ENCODE data around the gene INAFM1.
"Not testable (repeated sequence)": the region's sequence is repeated elsewhere in the genome, so short reads cannot be mapped to it uniquely, and the experiment has no call there.

INAFM1 gene

DNA sequence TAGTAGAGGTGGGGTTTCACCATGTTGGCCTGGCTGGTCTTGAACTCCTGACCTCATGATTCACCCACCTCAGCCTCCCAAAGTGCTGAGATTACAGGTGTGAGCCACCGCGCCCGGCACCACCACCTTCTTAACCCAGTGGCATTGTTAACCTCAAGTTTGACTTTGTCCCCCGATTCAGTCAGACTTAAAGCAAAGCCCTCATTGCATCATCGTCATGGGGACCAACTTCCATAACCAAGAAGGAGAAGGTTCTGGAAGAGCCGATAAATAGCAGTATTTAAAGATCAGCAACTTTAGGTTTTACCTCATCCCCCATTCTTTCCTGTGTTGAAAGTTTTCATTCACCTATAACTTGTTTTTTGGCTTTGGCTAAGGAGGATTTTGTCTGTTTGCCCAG is 6.7 kb upstream of the INAFM1 start:
- DNase-seq (ENCODE audit: low read depth): no peak

DNA sequence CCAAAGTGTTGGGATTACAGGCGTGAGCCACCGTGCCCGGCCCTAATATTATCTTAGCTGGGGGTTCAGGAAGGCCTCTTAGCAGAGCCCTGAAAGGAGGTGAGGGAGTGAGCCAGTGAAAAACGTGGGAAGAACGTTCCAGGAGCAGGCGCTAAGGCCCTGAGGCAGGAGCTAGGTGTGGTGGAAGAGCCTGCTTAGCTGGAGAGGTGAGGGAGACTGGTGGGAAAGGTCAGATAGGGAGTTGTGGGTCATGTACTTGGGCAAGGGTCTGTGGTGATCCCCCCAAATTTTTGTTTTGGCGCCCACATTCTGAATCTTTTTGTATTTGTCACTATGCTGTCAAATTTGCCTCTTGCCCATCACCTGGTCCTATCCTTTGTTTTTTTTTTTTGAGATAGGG is 5.1 kb upstream of the INAFM1 start:
- no peak for DNase-seq (ENCODE audit: low read depth)

GRCh38 chr19:47270408-47270807 is 4.3 kb upstream of the INAFM1 start:
- DNase-seq (ENCODE audit: low read depth): no peak

DNA sequence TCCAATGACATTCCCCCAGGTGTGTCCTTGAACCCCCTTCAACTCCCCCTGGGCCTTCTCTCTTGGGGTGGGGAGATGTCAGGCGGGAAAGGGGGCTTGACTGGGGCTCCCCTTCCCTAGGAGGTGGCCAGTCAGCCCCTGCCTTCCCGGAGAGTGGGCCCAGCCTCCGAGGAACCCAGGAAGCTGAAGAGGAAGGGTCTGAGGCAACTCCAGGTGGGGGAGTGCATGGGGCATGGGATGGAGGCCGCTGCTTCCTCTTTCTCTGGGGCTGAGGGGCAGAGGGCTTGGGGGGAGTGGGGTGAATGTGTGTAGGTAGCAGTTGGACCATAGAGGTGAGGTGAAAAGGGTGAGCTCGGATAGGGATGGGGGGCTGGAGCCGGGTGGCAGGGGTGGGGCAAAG is 2.7 kb upstream of the INAFM1 start:
- DNase-seq (ENCODE audit: low read depth): no peak

- peak; percentile 30 for DNase-seq (ENCODE audit: low read depth)
Measured at GRCh38 chr19:47272448-47273312, 2.0 kb upstream of the INAFM1 start.

DNA sequence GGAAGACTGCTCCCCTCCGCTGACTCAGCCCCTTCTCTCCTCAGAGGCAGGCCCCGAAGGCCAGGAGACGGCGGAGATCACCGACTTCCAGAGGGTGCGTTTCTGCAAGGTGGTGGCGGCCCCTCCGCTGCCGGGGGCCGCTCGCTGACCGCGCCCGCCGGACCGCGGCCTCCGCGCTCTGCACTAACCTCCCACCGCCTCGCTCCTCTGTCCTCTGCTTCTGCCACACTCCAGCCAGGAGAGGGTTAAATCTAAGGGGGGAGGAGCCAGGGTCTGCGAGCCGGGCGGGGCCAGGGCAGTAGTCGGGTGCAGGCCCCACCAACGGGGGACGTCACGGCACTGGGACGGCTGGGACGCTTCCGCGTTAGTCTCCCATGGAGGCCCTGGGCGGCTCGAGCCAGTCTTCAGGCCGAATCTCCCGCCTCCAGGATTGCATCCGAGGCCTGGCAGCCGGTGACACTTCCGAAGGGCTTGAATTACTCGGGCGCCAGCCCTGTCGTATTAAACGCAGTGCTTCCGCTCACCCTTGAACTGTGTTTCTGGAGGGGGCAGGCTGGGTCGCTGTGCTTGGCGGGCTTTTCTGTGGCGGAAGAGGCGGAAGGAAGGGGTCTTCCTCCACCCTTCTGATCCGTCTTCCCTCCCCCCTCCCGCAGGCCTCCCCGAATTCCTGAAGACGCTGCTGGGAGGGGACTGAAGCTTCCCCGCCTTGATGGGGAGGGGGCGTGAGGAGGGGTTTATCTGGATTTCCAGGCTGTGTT is 1.2 kb upstream of the INAFM1 start:
- peak; percentile 81 for DNase-seq (ENCODE audit: low read depth)

DNA sequence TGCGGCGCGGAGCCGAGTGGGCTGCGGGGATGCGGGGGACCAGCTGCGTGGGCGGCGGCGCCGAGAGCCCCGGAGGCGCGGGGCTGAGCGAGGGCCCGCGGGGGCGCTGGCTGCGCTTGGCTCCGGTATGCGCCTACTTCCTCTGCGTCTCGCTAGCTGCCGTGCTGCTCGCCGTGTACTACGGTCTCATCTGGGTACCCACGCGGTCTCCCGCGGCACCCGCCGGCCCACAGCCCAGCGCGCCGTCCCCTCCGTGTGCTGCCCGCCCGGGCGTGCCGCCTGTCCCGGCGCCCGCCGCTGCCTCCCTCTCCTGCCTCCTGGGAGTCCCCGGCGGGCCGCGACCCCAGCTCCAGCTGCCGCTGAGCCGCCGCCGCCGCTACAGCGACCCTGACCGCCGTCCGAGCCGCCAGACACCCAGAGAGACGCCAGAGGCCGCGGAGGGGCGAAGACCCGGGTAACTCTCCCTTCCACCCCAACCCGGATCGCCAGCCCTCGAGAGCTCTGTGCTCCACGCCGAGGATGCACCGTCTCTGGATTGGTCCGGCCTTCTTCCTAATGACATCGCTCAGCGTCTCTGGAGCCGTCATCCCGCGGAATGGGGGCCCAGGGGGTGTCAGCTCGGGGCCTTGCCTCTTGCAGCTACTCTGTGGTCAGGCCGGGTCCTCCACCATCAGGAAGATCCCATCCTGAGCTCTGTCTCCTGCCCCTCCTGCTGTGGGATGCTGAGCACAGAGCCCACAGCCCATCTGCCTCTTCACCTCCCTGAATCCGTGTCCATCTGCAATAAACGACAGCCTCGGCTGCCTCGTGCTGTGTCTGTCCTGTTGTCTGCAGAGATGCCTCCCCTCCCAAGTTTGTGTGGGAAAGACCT is 441 bp downstream of the INAFM1 start:
- DNase-seq (ENCODE audit: low read depth): no peak

GRCh38 chr19:47275791-47276461 is 1.2 kb downstream of the INAFM1 start:
- no peak for DNase-seq (ENCODE audit: low read depth)

DNA sequence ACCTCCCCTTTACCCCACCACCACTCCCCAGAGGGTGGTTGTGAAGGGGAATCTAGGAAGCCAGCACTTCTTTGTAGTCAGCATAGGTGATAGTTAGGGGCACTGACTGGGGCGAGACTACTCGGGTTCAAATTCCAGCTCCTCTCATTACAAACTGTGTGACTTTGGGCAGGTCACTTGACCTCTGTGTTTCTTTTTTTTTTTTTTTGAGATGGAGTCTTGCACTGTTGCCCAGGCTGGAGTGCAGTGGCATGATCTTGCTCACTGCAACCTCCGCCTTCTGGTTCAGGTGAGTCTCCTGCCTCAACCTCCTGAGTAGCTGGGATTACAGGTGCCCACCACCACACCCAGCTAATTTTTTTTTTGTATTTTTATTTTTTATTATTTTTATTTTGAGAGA is 1.8 kb downstream of the INAFM1 start:
- DNase-seq (ENCODE audit: low read depth): not testable (repeated sequence)

DNA sequence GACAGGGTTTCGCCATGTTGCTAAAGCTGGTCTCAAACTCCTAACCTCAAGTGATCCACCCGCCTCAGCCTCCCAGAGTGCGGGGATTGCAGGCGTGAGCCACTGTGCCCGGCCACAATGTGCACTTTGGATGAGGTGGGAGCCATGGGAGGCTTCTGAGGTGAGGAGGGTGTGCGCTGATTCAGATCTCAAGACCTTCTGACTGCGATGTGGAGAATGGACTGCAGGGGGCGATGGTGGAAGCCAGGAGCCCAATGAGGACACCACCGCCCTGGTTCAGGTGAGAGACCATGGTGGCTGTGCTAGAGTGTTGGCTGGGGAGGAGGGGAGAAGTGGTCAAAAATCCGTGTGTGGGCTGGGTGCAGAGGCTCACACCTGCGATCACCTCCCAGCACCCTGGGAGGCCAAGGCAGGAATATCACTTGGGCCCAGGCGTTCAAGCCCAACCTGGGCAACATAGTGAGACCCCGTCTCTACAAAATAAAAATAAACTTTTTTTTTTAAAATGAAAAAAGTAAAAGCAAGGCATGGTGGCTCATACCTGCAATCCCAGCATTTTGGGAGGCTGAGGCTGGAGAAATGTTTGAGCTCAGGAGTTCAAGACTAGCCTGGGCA is 5.6 kb downstream of the INAFM1 start:
- no peak for DNase-seq (ENCODE audit: low read depth)

DNA sequence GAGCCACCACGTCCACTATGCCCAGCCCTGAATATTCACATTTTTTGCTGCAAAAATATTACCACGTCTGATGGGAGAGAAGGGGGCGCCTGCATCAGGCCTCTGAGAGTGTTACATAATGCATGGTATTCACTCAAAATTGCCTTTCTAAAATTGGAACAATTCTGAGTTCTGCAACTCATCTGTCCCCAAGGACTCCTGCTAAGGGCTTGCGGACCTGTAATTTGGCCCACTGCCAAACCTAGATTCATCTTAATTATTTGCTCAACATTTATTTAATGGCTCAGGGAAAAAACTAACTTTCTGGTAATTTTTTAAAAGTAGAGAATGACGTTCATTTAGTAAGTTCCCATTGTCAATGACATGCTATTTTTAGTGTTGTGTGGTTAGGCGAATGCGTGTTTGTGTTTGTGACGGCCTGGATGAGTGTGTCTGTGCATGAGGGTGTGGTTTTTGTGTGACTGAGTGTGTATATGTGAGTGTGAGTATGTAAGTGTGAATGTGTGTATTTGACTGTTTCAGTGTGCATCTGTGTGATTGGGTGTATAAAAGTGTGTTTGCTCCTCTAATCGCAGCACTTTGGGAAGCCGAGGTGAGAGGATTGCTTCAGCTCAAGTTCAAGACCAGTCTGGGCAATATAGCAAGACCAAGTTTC is 8.8 kb downstream of the INAFM1 start:
- DNase-seq (ENCODE audit: low read depth): no peak

- peak; percentile 49 for DNase-seq (ENCODE audit: low read depth)
Measured at GRCh38 chr19:47284324-47284899, 9.7 kb downstream of the INAFM1 start.

GRCh38 chr19:47296036-47296435 is 21.4 kb downstream of the INAFM1 start:
- peak; percentile 71 for DNase-seq (ENCODE audit: low read depth)

DNA sequence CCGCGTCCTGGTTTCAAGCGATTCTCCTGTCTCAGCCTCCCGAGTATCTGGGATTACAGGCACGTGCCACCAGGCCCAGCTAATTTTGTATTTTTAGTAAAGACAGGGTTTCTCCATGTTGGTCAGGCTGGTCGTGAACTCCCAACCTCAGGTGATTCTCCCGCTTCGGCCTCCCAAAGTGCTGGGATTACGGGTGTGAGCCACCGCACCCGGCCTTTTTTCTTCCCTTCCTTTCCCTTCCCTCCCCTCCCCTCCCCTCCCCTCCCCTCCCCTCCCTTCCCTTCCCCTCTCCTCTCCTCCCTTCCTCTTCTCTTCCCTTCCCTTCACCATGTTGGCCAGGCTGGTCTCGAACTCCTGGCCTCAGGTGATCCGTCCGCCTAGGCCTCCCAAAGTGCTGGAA is 26.2 kb downstream of the INAFM1 start:
- DNase-seq (ENCODE audit: low read depth): not testable (repeated sequence)

DNA sequence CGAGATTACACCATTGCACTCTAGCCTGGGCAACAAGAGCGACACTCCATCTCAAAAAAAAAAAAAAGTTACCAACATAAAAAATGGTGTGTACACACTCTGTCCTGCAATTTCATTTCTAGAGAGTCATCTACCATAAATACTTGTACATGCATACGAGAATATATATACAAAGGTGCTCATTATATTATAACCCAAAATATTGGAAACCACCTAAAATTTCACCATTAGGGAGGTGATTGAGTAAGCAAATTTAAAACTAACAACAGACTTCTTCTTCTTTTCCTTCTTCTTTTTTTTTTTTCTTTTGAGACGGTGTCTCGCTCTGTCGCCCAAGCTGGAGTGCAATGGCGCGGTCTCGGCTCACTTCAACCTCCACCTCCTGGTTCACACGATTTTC is 27.6 kb downstream of the INAFM1 start:
- no peak for DNase-seq (ENCODE audit: low read depth)

DNA sequence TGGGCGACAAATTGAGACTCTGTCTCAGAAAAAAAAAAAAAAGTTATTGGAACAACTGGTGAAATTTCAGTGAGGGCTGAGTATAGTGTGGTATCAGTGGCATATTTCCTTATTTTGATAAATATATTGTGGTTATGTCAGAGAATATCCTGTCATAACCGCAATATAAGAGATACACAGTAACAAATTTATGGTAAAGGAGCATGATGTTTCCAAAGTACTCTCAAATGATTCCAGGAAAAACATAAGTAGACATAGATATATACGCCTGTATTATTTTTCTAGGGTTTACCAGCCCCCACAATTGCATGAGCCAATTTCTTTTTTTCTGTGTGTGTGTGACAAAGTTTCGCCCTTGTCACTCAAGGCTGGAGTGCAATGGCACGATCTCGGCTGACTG is 29.3 kb downstream of the INAFM1 start:
- no peak for DNase-seq (ENCODE audit: low read depth)

GRCh38 chr19:47305309-47305751 is 30.6 kb downstream of the INAFM1 start:
- DNase-seq (ENCODE audit: low read depth): peak; percentile 13

DNA sequence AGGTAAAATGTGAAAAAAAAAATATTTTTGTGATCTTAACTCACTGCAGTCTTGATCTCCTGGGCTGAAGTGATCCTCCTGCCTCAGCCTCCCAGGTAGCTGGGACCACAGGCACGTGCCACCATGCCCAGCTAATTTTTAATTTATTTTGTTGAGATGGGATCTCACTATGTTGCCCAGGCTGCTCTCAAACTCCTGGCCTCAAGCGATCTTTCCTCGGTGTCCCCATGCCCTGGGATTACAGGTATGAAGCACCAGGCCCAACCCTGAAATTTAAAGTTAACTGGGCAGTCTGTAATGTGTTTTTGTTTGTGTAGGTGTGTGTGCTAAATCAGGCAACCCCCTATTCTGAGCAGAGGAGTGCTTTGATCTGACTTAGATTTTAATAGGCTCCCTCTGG is 31.6 kb downstream of the INAFM1 start:
- no peak for DNase-seq (ENCODE audit: low read depth)

GRCh38 chr19:47309038-47309437 is 34.4 kb downstream of the INAFM1 start:
- DNase-seq (ENCODE audit: low read depth): no peak

- no peak for DNase-seq (ENCODE audit: low read depth)
Measured at GRCh38 chr19:47309608-47310007, 34.9 kb downstream of the INAFM1 start, which contains the start of gene C5AR1. C5AR1 (plus strand) TSS chr19:47309861; CDS start chr19:47309896, 35 bp downstream.

Data from activated gamma-delta T cell treated with anti-CD3 and anti-CD28 coated beads, Interleukin-2, amount 50 U/mL, for 16 hours (primary cell).